SK-N-SH treated with all-trans-retinoic acid at 6 μM for 48 hours (cell line): ENCODE measurements around the gene FAM174B.

Experiments used
- ARNTL ChIP-seq: fragments of 450-650 bp; formaldehyde crosslinking; IDR thresholded peaks from 2 replicates; pipeline ENCODE4 v1.5.0; 2020; ENCODE audit warnings: low read depth, mild to moderate bottlenecking, moderate library complexity, borderline replicate concordance
- CSDC2 ChIP-seq: fragments of 250-450 bp; sonication (Bioruptor Pico); IDR thresholded peaks from 2 replicates; pipeline ENCODE4 v1.5.0; 2020; ENCODE audit warnings: mild to moderate bottlenecking, moderate library complexity
- GLIS3 ChIP-seq: fragments of 250-450 bp; sonication (Bioruptor Pico); IDR thresholded peaks from 2 replicates; pipeline ENCODE4 v1.5.0; 2020; ENCODE audit warnings: mild to moderate bottlenecking, moderate library complexity
- ISL1 ChIP-seq: fragments of 250-450 bp; sonication (Bioruptor Pico); IDR thresholded peaks from 2 replicates; pipeline ENCODE4 v2.1.2; 2022; ENCODE audit warnings: mild to moderate bottlenecking, moderate library complexity
- OSR1 ChIP-seq: fragments of 250-450 bp; sonication (Bioruptor Pico); IDR thresholded peaks from 2 replicates; pipeline ENCODE4 v1.8.0; 2022; ENCODE audit warnings: moderate library complexity, mild to moderate bottlenecking, inconsistent platforms
- ZC3H10 ChIP-seq: fragments of 250-450 bp; sonication (Bioruptor Pico); IDR thresholded peaks from 2 replicates; pipeline ENCODE4 v1.5.1; 2021; ENCODE audit warnings: mild to moderate bottlenecking, moderate library complexity
- ZFP30 ChIP-seq: fragments of 450-650 bp; formaldehyde crosslinking; IDR thresholded peaks from 2 replicates; pipeline ENCODE4 v1.5.0; 2022; ENCODE audit warnings: mild to moderate bottlenecking, moderate library complexity
- ZNF8 ChIP-seq: fragments of 450-650 bp; formaldehyde crosslinking; IDR thresholded peaks from 2 replicates; pipeline ENCODE4 v1.5.0; 2020; ENCODE audit warnings: mild to moderate bottlenecking, moderate library complexity
- TF ChIP-seq, protein P1 (sequence below): fragments of 250-450 bp; sonication (Bioruptor Pico); IDR thresholded peaks from 2 replicates; pipeline ENCODE4 v1.8.0; 2021; ENCODE audit warnings: low read depth, mild to moderate bottlenecking, moderate library complexity, borderline replicate concordance
- TF ChIP-seq, protein P2 (sequence below): fragments of 250-450 bp; sonication (Bioruptor Pico); IDR thresholded peaks from 2 replicates; pipeline ENCODE4 v1.8.0; 2020; ENCODE audit warnings: mild to moderate bottlenecking, moderate library complexity, borderline replicate concordance
- TF ChIP-seq, protein P3 (sequence below): fragments of 250-450 bp; sonication (Bioruptor Pico); IDR thresholded peaks from 2 replicates; pipeline ENCODE4 v1.5.1; 2020; ENCODE audit warnings: low read depth, mild to moderate bottlenecking, moderate library complexity

DNA sequence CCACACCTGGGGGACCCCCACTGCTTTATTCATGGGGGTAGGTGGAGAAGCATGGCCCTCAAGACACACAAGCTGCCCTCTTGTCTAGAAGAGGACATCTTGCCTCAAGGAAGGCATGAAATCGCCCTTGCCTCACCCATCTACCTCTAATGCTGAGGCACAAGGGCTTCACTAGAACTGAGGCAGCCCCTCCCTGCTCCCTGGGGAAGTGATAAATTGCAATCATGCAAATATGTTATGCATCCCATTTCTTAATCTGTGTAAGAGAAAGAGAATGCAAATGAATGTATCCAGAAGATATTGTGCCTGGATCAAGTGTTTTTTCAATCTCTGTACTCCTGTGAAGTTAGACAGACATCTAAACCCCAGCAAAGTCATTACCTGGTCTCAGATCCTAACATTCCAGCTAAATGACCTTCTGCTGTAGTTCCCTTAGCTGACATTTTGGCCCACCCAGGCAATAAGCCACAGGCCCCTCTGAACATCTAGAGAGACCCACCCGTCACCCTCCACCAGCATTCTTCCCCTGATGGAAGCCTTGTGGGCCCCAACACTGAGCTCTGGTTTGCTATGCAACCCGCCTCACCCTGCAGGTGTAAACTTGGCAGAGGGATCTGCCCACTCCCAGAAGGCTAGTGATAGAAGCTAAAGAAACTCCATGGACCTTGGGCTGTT, 53.8 kb downstream of the FAM174B start:
- TF ChIP-seq CSDC2 (CRISPR knock-in tag) (no peak), ARNTL (CRISPR knock-in tag) (no peak), ZFP30 (CRISPR knock-in tag) (no peak), OSR1 (CRISPR knock-in tag) (no peak), ZNF8 (CRISPR knock-in tag) (no peak), ISL1 (CRISPR knock-in tag) (no peak), GLIS3 (CRISPR knock-in tag) (no peak), ZC3H10 (CRISPR knock-in tag) (no peak)
- TF ChIP-seq, protein P1, sequence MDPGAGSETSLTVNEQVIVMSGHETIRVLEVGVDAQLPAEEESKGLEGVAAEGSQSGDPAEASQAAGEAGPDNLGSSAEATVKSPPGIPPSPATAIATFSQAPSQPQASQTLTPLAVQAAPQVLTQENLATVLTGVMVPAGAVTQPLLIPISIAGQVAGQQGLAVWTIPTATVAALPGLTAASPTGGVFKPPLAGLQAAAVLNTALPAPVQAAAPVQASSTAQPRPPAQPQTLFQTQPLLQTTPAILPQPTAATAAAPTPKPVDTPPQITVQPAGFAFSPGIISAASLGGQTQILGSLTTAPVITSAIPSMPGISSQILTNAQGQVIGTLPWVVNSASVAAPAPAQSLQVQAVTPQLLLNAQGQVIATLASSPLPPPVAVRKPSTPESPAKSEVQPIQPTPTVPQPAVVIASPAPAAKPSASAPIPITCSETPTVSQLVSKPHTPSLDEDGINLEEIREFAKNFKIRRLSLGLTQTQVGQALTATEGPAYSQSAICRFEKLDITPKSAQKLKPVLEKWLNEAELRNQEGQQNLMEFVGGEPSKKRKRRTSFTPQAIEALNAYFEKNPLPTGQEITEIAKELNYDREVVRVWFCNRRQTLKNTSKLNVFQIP, result no peak
- TF ChIP-seq, protein P2, sequence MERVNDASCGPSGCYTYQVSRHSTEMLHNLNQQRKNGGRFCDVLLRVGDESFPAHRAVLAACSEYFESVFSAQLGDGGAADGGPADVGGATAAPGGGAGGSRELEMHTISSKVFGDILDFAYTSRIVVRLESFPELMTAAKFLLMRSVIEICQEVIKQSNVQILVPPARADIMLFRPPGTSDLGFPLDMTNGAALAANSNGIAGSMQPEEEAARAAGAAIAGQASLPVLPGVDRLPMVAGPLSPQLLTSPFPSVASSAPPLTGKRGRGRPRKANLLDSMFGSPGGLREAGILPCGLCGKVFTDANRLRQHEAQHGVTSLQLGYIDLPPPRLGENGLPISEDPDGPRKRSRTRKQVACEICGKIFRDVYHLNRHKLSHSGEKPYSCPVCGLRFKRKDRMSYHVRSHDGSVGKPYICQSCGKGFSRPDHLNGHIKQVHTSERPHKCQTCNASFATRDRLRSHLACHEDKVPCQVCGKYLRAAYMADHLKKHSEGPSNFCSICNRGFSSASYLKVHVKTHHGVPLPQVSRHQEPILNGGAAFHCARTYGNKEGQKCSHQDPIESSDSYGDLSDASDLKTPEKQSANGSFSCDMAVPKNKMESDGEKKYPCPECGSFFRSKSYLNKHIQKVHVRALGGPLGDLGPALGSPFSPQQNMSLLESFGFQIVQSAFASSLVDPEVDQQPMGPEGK, result no peak
- TF ChIP-seq, protein P3, sequence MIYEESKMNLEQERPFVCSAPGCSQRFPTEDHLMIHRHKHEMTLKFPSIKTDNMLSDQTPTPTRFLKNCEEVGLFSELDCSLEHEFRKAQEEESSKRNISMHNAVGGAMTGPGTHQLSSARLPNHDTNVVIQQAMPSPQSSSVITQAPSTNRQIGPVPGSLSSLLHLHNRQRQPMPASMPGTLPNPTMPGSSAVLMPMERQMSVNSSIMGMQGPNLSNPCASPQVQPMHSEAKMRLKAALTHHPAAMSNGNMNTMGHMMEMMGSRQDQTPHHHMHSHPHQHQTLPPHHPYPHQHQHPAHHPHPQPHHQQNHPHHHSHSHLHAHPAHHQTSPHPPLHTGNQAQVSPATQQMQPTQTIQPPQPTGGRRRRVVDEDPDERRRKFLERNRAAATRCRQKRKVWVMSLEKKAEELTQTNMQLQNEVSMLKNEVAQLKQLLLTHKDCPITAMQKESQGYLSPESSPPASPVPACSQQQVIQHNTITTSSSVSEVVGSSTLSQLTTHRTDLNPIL (CRISPR knock-in tag), result no peak
